Articular chondrocyte of knee joint (primary cell): Measurements from ENCODE around the gene SKIL. TPM values are rescaled to one million over a fixed set of nuclear protein-coding genes. Genes with fewer than 3 reads are reported as not detected.

ENCODE experiments used
- total RNA-seq: library from RNA; depleted of rRNA; stranded (reverse); fragments of >200 nt; gene quantifications from 2 replicates; pipeline ENCODE4 v1.2.3, GENCODE V29; 2012

The SKIL gene
- total RNA-seq = 50.6 and 61.3 TPM in 2 replicates

DNA sequence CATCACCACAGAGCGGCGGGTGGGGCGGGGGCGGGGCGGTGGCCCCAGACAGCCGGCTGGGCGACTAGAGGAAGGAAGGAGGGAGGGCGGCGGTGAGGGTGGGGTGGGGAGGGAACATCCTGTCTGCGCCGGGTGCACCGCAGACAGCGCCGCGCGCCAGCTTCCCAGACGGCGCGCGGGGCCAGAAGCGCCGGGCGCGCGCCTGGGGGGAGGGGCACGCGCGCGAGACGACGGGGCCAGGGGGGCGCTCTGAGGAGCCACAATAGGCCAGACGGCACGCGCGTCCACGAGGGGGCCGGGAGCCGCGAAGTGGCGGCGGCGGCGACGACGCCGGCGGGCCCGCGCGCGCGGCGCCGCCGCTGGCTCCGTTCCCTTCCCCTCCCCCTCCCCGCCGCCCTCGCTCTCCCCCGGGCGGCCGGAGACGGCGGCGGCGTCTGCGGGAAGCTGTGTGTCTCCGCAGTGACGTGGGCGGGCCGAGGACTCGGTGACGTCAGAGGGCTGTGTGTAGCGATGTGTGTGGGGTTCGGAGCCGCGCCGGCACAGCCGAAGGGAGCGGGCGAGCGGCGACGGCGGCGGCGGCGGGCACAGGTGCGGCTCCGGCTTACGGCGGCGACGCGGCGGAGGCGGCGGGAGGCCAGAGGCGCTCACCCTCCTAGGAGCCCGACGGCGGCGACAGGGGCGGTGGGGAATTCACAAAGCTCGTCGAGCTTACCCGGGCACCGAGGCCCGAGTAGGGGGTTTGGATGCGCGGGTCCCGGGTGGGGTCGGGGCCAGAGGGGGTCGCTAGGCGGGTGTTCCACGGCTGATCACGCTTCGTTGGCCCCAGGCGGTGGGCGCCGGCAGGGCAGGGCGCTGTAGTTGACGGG lies at the start of gene SKIL:
Gene SKIL, plus strand, starts transcription at position 540 of the 866 bp plus-strand sequence. CDS start 2,617 bp downstream, outside the sequence.

DNA sequence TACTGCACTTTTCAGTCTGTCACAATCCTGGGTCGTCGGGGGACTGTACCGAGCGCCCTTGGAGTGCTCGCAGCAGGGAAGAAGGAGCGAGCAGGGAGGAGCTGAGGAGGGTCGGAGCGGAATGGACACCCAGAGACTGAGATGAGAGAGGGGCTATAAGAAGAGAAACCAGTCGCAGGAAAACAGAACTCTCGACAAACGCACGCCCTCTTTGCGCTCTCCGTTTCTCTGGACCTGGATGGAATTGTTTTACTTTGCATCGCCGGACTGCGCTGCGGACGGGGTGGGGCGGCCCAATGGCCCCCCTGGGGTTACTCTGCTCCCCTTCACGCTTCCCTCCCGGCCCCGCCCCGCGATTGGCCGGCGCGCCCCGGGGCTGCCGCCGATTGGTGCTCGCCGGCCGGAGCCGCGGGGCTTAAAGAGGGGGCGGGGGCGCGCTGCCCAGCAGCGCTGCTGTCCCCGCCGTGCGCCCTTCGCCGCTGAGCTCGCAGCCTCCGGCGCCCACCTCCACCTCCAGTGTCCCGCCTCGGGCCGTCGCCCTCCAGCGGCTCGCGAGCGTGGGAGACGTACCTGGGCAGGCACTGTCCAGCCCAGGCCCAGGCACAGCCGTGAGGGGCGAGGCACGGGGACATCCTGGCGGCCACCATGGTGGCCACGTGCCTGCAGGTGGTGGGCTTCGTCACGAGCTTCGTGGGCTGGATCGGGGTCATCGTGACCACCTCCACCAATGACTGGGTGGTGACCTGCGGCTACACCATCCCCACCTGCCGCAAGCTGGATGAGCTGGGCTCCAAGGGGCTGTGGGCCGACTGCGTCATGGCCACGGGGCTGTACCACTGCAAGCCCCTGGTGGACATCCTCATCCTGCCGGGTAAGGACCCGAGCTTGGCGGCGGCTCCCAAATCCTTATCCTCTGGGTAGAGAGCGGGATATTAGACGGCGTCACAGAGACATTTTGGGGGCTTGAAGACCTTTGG lies 61.2 kb downstream of the SKIL start, which contains the start of gene CLDN11:
Gene CLDN11, plus strand, starts transcription at position 447 of the 977 bp plus-strand sequence. Its CDS starts 199 bp downstream, at position 646.

Other genes with a start within 250 kb of the SKIL start
- 51.6 and 64.9 TPM in 2 replicates for gene PHC3, start 176.0 kb upstream of the SKIL start, total RNA-seq
- 54.6 and 65.1 TPM in 2 replicates for gene PRKCI, start 135.3 kb upstream of the SKIL start, total RNA-seq
- 23.4 and 39.6 TPM in 2 replicates for gene CLDN11, start 61.2 kb downstream of the SKIL start, total RNA-seq
- gene SLC7A14, start 228.4 kb downstream of the SKIL start, total RNA-seq = 0.13 and 0.32 TPM in 2 replicates